GM13977 (cell line): ENCODE data around the gene PKM.

Source experiments
- DNase-seq: peaks from one replicate; pipeline ENCODE4 v3.0.0; 2012; ENCODE audit warnings: low spot score
- CTCF ChIP-seq: IDR thresholded peaks from 2 replicates; pipeline ENCODE4 v1.5.1; 2012; ENCODE audit warnings: mild to moderate bottlenecking, control low read depth; ENCODE audit not compliant: insufficient read depth; ENCODE audit errors: extremely low read depth, missing control alignments
- in situ Hi-C: fragments of 300-500 bp; cut with MboI; formaldehyde crosslinking; loops from one replicate; pipeline ENCODE4 v1.12.0; 2022; ENCODE audit warnings: low sequenced_read_pairs, low pct_unique_long_range_greater_than_20kb, mixed read lengths, inconsistent platforms; ENCODE audit not compliant: unreplicated experiment

The PKM gene

GRCh38 chr15:72162569-72162968, 68.4 kb downstream of the PKM start:
- no peak for TF ChIP-seq CTCF
- no peak for DNase-seq
- in situ Hi-C loops: no loop called here

GRCh38 chr15:72161361-72162132, 69.4 kb downstream of the PKM start:
- no peak for TF ChIP-seq CTCF
- in situ Hi-C loops: no loop called here
- no peak for DNase-seq

DNA sequence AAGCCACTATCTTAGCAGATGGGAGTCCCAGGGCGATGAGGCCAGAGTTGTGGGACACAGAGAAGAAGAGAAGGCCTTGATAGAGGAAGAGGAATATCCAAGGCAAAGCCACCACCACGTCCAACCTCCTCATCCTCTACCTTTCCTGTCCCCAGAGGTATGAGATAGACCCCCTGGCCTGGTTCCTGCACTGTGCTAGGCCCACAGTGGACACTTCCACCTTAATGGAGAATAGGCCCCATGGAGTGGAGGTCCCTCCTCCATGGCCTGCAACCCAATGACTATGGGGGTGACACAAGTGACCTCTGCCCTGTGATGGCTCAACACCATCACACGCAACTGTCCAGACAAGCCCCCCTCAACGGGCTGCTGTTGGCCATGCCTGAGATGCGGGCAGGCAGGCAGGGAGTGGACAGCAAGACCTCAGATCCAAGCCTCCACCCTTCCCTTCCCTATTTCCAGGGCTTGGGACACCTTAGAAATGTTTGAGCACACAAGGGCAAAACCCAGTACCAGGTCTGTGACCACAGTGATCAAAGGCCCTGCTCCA, 70.2 kb downstream of the PKM start:
- in situ Hi-C loops: no loop called here
- TF ChIP-seq CTCF: no peak

GRCh38 chr15:72156928-72157327, 74.1 kb downstream of the PKM start:
- no peak for TF ChIP-seq CTCF
- DNase-seq: no peak
- in situ Hi-C loops: no loop called here

More for the DNA sequence above, 70.2 kb downstream of the PKM start:
- no peak for DNase-seq

- DNase-seq: peak; percentile 76
- TF ChIP-seq CTCF: peak; percentile 87
- in situ Hi-C loops: no loop called here
Observed at GRCh38 chr15:72155635-72156616, 75.1 kb downstream of the PKM start.

GRCh38 chr15:72155003-72155621, 75.9 kb downstream of the PKM start:
- in situ Hi-C loops: no loop called here
- no peak for DNase-seq

More at GRCh38 chr15:72155003-72155621, 75.9 kb downstream of the PKM start:
- TF ChIP-seq CTCF: no peak
